HG03108 (cell line): ENCODE measurements around the gene CLEC1A.
A peak's percentile ranks its signal among the peaks of the same experiment; 100 is the strongest.

Experiments
- ATAC-seq: cut with Tn5 transposase; IDR thresholded peaks from one replicate; pipeline ENCODE4 v1.9.1; 2021; ENCODE audit warnings: moderate library complexity; ENCODE audit not compliant: unreplicated experiment

The CLEC1A gene, protein sequence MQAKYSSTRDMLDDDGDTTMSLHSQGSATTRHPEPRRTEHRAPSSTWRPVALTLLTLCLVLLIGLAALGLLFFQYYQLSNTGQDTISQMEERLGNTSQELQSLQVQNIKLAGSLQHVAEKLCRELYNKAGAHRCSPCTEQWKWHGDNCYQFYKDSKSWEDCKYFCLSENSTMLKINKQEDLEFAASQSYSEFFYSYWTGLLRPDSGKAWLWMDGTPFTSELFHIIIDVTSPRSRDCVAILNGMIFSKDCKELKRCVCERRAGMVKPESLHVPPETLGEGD

DNA sequence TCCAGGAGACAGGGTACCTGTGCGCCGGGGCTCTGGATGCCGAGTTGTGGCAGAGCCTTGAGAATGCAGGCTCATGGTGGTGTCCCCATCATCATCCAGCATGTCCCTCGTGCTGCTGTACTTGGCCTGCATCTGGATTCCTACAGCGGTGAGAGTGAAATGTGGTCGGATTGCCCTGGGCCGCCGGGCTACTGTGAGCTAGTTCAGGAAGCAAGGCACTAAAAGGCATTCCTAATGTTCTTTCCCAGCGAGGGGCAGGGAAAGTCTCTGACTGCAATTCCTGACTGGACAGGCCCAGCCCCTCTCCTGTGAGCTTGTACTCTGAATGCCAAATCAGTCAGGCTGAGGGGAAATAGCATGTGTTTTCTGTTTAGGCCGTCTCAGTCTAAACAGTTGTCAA is at the start of gene CLEC1A:
Gene CLEC1A (minus strand): TSS at position 195 of the 400 bp plus-strand sequence. CDS start 63 bp downstream, at position 132.
- ATAC-seq: no peak

DNA sequence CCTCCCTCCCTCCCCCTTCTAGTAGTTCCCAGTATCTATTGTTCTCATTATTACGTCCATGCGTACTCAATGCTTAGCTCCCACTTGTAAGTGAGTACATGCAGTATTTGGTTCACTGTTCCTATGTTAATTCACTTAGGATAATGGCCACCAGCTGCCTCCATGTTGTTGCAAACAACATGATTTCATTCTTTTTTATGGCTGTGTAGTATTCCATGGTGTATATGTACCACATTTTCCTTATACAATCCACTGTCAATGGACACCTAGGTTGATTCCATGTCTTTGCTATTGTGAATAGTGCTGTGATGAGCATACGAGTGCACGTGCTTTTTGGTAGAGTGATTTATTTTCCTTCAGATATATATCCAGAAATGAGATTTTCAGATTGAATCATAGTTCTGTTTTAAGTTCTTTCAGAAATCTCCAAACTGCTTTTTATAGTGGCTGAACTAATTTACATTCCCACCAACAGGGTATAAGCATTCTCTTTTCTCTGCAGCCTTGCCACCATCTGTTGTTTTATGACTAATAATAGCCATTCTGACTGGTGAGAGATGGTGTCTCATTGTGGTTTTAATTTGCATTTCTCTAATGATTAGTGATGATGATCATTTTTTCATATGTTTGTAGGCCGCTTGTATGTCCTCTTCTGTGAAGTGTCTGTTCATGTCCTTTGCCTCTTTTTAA is 49.1 kb upstream of the CLEC1A start:
- ATAC-seq: no peak

GRCh38 chr12:10142976-10143589 is 44.3 kb upstream of the CLEC1A start:
- ATAC-seq: no peak

DNA sequence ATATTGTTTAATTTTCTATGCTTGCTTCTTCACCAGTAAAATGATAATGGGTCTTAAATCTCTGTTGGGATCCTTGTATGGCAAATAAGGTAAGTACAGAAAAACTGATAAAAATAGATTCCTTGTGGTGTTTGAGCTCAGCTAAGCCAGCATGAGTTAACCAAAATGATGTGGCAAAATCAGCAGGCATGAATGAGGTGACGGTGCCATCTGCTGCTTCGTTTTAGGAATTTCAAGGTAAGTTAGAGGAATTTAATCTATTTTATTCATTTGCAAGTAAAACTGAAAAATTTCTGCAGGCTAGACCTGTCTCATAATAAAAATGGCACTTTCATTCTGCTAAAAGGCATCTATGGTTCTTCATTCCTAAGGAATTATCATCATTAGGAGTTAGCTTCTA is 41.2 kb upstream of the CLEC1A start:
- ATAC-seq: no peak

- ATAC-seq: no peak
These were observed 37.9 kb upstream of the CLEC1A start for GRCh38 chr12:10136637-10137205.

GRCh38 chr12:10135126-10135525 is 36.3 kb upstream of the CLEC1A start:
- no peak for ATAC-seq

- no peak for ATAC-seq
These were observed 34.1 kb upstream of the CLEC1A start for GRCh38 chr12:10132850-10133370.

- no peak for ATAC-seq
These were observed 32.4 kb upstream of the CLEC1A start for GRCh38 chr12:10131111-10131690.

- peak; percentile 93 for ATAC-seq
These were observed 31.3 kb upstream of the CLEC1A start, which contains the start of gene CLEC7A for GRCh38 chr12:10130042-10130441. Gene CLEC7A, minus strand, starts transcription at chr12:10130199. Its CDS starts 117 bp downstream, at chr12:10130082.

DNA sequence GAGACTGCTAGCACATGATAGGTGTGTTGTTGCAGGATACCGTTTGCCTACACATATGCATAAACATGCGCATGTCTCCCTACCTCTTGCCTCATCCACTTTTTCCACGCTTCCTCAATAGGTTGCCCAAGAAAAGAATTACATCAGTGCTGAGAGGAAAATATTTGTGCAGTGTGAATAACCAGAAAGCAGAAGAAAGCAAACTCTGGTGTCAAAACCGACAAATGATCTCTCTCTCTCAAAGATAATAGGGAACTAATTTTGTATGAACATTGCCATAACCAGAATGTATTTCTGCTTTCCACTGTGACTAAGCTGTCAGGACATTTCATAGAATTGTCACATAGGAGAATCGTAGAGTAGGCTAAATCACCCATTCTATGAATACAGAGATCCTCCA is 29.9 kb upstream of the CLEC1A start:
- no peak for ATAC-seq

DNA sequence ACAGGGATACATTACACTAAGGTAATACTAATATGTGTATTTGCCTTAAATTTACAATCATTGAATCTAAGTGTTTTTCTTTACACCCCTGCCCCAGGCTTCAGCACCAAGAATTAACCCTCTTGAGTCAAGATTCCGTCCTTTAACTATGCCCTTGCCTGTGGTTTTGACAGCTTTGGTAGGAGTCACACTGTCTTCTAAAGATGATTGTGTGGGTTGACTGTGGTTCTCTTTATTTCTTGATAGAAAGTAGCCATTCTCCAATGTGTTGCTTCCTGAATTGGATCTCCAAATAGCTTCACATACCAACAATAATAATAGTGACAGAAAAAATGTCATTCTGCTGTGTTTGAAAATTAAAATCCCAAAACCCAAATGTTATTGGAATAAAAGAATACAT is 27.6 kb upstream of the CLEC1A start:
- ATAC-seq: no peak

- ATAC-seq: no peak
These were observed 23.9 kb upstream of the CLEC1A start for GRCh38 chr12:10122689-10123088.

- no peak for ATAC-seq
These were observed 22.5 kb upstream of the CLEC1A start for GRCh38 chr12:10121278-10121677.

GRCh38 chr12:10119066-10119465 is 20.3 kb upstream of the CLEC1A start:
- ATAC-seq: no peak

GRCh38 chr12:10115890-10116289 is 17.1 kb upstream of the CLEC1A start:
- no peak for ATAC-seq

DNA sequence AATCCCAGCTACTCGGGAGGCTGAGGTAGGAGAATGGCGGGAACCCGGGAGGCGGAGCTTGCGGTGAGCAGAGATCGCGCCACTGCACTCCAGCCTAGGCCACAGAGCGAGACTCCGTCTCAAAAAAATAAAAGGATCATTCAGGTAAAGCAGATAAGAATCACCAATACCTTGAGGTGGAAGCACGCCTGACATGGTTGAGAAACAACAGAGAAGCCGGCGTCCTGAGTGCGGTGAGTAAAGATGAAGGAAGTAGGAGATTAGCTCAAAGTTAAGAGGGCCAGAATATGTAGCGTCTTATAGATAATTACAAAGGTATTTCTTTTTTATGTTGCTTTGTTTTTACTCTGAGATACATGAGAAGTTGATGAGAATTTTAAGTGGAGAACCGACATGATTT is 16.5 kb upstream of the CLEC1A start:
- ATAC-seq: no peak

- no peak for ATAC-seq
These were observed 15.1 kb upstream of the CLEC1A start for GRCh38 chr12:10113920-10114319.

DNA sequence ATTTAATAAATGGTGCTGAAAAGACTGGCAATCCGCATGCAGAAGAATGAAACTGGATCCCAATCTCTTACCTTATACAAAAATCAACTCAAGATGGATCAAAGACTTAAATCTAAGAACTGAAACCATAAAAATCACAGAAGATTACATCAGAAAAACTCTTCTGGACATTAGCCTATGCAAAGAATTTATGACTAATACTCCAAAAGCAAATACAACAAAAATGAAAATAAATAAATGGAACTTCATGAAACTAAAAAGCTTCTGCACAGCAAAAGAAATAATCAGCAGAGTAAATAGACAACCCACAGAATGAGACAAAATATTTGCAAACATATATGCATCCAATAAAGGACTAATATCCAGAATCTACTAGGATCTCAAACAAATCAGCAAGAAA is 14.3 kb upstream of the CLEC1A start:
- no peak for ATAC-seq

DNA sequence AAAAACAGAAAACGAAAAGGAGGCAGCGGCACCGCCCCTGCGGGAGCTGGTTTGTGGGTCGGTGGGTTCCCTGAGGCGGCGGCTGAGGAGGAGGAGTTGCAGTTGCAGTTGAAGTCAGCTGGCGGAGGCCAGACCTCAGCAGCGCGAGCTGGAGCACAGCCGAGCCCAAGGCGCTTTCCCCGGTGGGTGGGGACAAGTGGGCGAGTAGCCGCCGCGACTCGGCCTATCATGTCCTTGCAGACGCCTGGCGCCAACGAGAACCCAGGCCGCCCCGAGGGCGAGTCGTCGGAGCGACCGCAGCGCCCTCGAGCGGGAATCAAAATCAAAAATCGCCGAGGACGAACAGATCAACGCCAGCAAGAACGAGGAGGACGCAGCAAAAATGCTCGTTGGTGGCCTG is 12.7 kb upstream of the CLEC1A start:
- no peak for ATAC-seq

- ATAC-seq: no peak
These were observed 11.6 kb upstream of the CLEC1A start for GRCh38 chr12:10110256-10110844.

GRCh38 chr12:10102322-10102721 is 3.5 kb upstream of the CLEC1A start:
- ATAC-seq: no peak
